ENCODE results near the gene CAP2. TPM values are rescaled to one million over a fixed set of nuclear protein-coding genes. Genes with fewer than 3 reads are reported as not detected.

CAP2 gene
- total and polyA plus RNA-seq, 2 experiments from 2014 or later, result 6.7 to 9.1 TPM

GRCh38 chr6:17506531-17506930, 113.1 kb downstream of the CAP2 start (continued):
- no peak for TF ChIP-seq REST (IDR thresholded peaks at IDR 0.05; ENCODE audit: unreplicated experiment)

GRCh38 chr6:17506962-17507361, 113.6 kb downstream of the CAP2 start:
- ATAC-seq, result no peak
- Histone ChIP-seq H3K4me3 (no peak overlapping the region), H4K20me1 (replicated peaks; ENCODE audit: insufficient read depth) (no peaks in the 10 kb centered on the region), H3K4me2 (no peak overlapping the region), H3K4me1 (ENCODE audit: insufficient read depth) (no peaks in the 10 kb centered on the region), H3K9me2 (ENCODE audit: insufficient read depth) (no peaks in the 10 kb centered on the region; the same call in 1 of the 2 replicates), H3K27me3 (ENCODE audit: insufficient read depth) (no peaks in the 10 kb centered on the region), H3F3A (replicated peaks; ENCODE audit: low read depth) (no peaks in the 10 kb centered on the region), H3K79me2 (replicated peaks; ENCODE audit: insufficient read depth) (no peaks in the 10 kb centered on the region), H2AFZ (no peak overlapping the region), H3K36me3 (ENCODE audit: insufficient read depth) (no peaks in the 10 kb centered on the region), H3K27ac (ENCODE audit: low read depth) (no peak overlapping the region)
- peaks cover 3% of the 10 kb centered on the region; the same call in 2 of the 3 replicates for H3K36me3 Mint-ChIP-seq (ENCODE audit: low read depth)
- H3K27me3 Mint-ChIP-seq (ENCODE audit: insufficient read depth, low read depth, poor library complexity), result no peaks in the 10 kb centered on the region
- no peaks in the 10 kb centered on the region for H3K9me3 Mint-ChIP-seq
- H3K4me1 Mint-ChIP-seq, result no peaks in the 10 kb centered on the region; the same call in 2 of the 3 replicates
- DNase-seq (ENCODE audit: low spot score), result no peak
- no peak overlapping the region for H3K4me3 Mint-ChIP-seq
- H3K27ac Mint-ChIP-seq, result no peak overlapping the region
- TF ChIP-seq CREB1 (CRISPR knock-in tag; IDR thresholded peaks at IDR 0.05; ENCODE audit: low read depth) (no peak), REST (IDR thresholded peaks at IDR 0.05; ENCODE audit: unreplicated experiment) (no peak), POLR2AphosphoS5 (IDR thresholded peaks at IDR 0.05; ENCODE audit: low read depth) (no peak), ZNF114 (CRISPR knock-in tag; IDR thresholded peaks at IDR 0.05) (no peak), EZH2phosphoT487 (IDR thresholded peaks at IDR 0.05; ENCODE audit: unreplicated experiment) (no peak), JUNB (IDR thresholded peaks at IDR 0.05; ENCODE audit: unreplicated experiment) (no peak), ZNF331 (CRISPR knock-in tag; IDR thresholded peaks at IDR 0.05; ENCODE audit: low read depth) (no peak), STAT1 (IDR thresholded peaks at IDR 0.05; ENCODE audit: unreplicated experiment) (no peak), ZNF462 (CRISPR knock-in tag; IDR thresholded peaks at IDR 0.05) (no peak), EZH2 (IDR thresholded peaks at IDR 0.05; ENCODE audit: low read depth, unreplicated experiment) (no peak)

All from GM23338 (cell line).